Neural progenitor cell (in vitro differentiated cells): ENCODE data around the gene SAMD11. TPM values are rescaled to one million over a fixed set of nuclear protein-coding genes. Genes with fewer than 3 reads are reported as not detected.

Experiments used
- DNase-seq: peaks from one replicate; pipeline ENCODE4 v3.0.0-alpha.2; 2016; ENCODE audit warnings: low spot score
- H2AFZ ChIP-seq: fragments of 200-600 bp; sonication (generic); replicated peaks from 2 replicates; pipeline ENCODE4 v1.6.1; 2016; ENCODE audit warnings: antibody characterized with exemption
- H3F3A ChIP-seq: fragments of 200-600 bp; sonication (generic); 2 replicates; pipeline ENCODE4 v1.6.1; 2016; ENCODE audit warnings: antibody characterized with exemption, low read depth
- H3K27ac ChIP-seq: fragments of 200-600 bp; sonication (generic); 2 replicates; pipeline ENCODE4 v1.5.1; 2016; ENCODE audit warnings: mild to moderate bottlenecking
- H3K27me3 ChIP-seq: fragments of 200-600 bp; sonication (generic); 2 replicates; pipeline ENCODE4 v1.6.1; 2016; ENCODE audit warnings: mild to moderate bottlenecking, moderate library complexity
- H3K36me3 ChIP-seq: fragments of 200-600 bp; sonication (generic); 2 replicates; pipeline ENCODE4 v1.5.1; 2016
- H3K4me1 ChIP-seq: fragments of 200-600 bp; sonication (generic); 2 replicates; pipeline ENCODE4 v1.6.1; 2016; ENCODE audit warnings: mixed run types
- H3K4me2 ChIP-seq: fragments of 200-600 bp; sonication (generic); 2 replicates; pipeline ENCODE4 v1.6.1; 2016
- H3K4me3 ChIP-seq: fragments of 200-600 bp; sonication (generic); 2 replicates; pipeline ENCODE4 v1.5.1; 2016
- H3K79me2 ChIP-seq: fragments of 200-600 bp; sonication (generic); 2 replicates; pipeline ENCODE4 v1.6.1; 2016; ENCODE audit warnings: low read depth
- H3K9ac ChIP-seq: fragments of 200-600 bp; sonication (generic); 2 replicates; pipeline ENCODE4 v1.6.1; 2016
- H3K9me3 ChIP-seq: fragments of 200-600 bp; sonication (generic); 2 replicates; pipeline ENCODE4 v1.5.1; 2016; ENCODE audit warnings: low read depth
- H4K20me1 ChIP-seq: fragments of 200-600 bp; sonication (generic); 2 replicates; pipeline ENCODE4 v1.6.1; 2016; ENCODE audit warnings: low read depth
- H3K27ac Mint-ChIP-seq: 3 replicates; pipeline ENCODE4 v1.8.0; 2021; ENCODE audit warnings: mixed read lengths
- H3K27me3 Mint-ChIP-seq: 2 replicates; pipeline ENCODE4 v1.8.0; 2022; ENCODE audit warnings: low read depth, mild to moderate bottlenecking, inconsistent platforms, moderate library complexity, mixed read lengths; ENCODE audit not compliant: insufficient read depth
- H3K36me3 Mint-ChIP-seq: 3 replicates; pipeline ENCODE4 v1.8.0; 2021; ENCODE audit warnings: mixed read lengths
- H3K4me1 Mint-ChIP-seq: 3 replicates; pipeline ENCODE4 v1.8.0; 2021; ENCODE audit warnings: mixed read lengths
- H3K4me3 Mint-ChIP-seq: 3 replicates; pipeline ENCODE4 v1.8.0; 2021; ENCODE audit warnings: mild to moderate bottlenecking, moderate library complexity, mixed read lengths
- H3K9me3 Mint-ChIP-seq: 3 replicates; pipeline ENCODE4 v1.8.0; 2020; ENCODE audit warnings: mixed read lengths
- CTCF ChIP-seq: fragments of 200-600 bp; sonication (generic); IDR thresholded peaks from 2 replicates; pipeline ENCODE4 v1.5.1; 2017; ENCODE audit warnings: antibody characterized with exemption, mild to moderate bottlenecking
- EZH2 ChIP-seq: fragments of 200-600 bp; sonication (generic); IDR thresholded peaks from 2 replicates; pipeline ENCODE4 v1.6.1; 2017; ENCODE audit warnings: antibody characterized with exemption, mild to moderate bottlenecking, moderate library complexity
- EZH2phosphoT487 ChIP-seq: fragments of 200-600 bp; sonication (generic); IDR thresholded peaks from 2 replicates; pipeline ENCODE4 v1.6.1; 2017; ENCODE audit warnings: antibody characterized with exemption
- total RNA-seq: library from RNA; depleted of rRNA; stranded (reverse); fragments of >200 nt; gene quantifications from 2 replicates; pipeline ENCODE4 v1.2.3, GENCODE V29; 2015; ENCODE audit warnings: low replicate concordance

The SAMD11 gene
- total RNA-seq, 1 donor from 2014 or later, result not detected

- H3K4me2 ChIP-seq, result no peak overlapping the region
Measured at GRCh38 chr1:938711-939489, 15.2 kb downstream of the SAMD11 start.

GRCh38 chr1:939511-940106 lies 15.9 kb downstream of the SAMD11 start:
- H4K20me1 ChIP-seq, result peaks cover 94% of the 10 kb centered on the region
- Mint-ChIP-seq H3K4me3 (peak overlapping the region; percentile 60), H3K36me3 (no peaks in the 10 kb centered on the region), H3K4me1 (peaks cover 40% of the 10 kb centered on the region), H3K9me3 (peaks cover 2% of the 10 kb centered on the region), H3K27me3 (peaks cover 41% of the 10 kb centered on the region), H3K27ac (no peak overlapping the region)
- H3K27me3 ChIP-seq, result peaks cover 100% of the 10 kb centered on the region
- no peaks in the 10 kb centered on the region for H3K9me3 ChIP-seq
- H3K4me3 ChIP-seq, result peak overlapping the region; percentile 35
- H2AFZ ChIP-seq, result no peak overlapping the region
- DNase-seq, result no peak
- peaks cover 31% of the 10 kb centered on the region for H3K4me1 ChIP-seq
- H3K79me2 ChIP-seq, result no peaks in the 10 kb centered on the region
- H3F3A ChIP-seq, result peaks cover 33% of the 10 kb centered on the region
- H3K36me3 ChIP-seq, result no peaks in the 10 kb centered on the region
- TF ChIP-seq EZH2phosphoT487, result no peak
- TF ChIP-seq EZH2, result no peak
- no peak for TF ChIP-seq CTCF
- H3K27ac ChIP-seq, result no peak overlapping the region
- H3K4me2 ChIP-seq, result peak overlapping the region; percentile 87
- H3K9ac ChIP-seq, result no peak overlapping the region

More at GRCh38 chr1:938711-939489, 15.2 kb downstream of the SAMD11 start:
- Mint-ChIP-seq H3K27me3 (peaks cover 38% of the 10 kb centered on the region), H3K36me3 (no peaks in the 10 kb centered on the region), H3K9me3 (peaks cover 2% of the 10 kb centered on the region), H3K4me3 (peak overlapping the region; percentile 60), H3K27ac (no peak overlapping the region), H3K4me1 (peaks cover 33% of the 10 kb centered on the region)
- Histone ChIP-seq H3K4me3 (no peak overlapping the region), H3K27me3 (peaks cover 93% of the 10 kb centered on the region), H3F3A (peaks cover 33% of the 10 kb centered on the region), H2AFZ (no peak overlapping the region), H3K79me2 (no peaks in the 10 kb centered on the region), H3K27ac (no peak overlapping the region), H3K4me1 (peaks cover 31% of the 10 kb centered on the region), H3K9me3 (no peaks in the 10 kb centered on the region), H3K36me3 (no peaks in the 10 kb centered on the region), H4K20me1 (peaks cover 86% of the 10 kb centered on the region), H3K9ac (no peak overlapping the region)
- no peak for TF ChIP-seq EZH2phosphoT487
- TF ChIP-seq EZH2, result no peak
- peak; percentile 35 for TF ChIP-seq CTCF
- peak; percentile 72 for DNase-seq

GRCh38 chr1:940107-941014 lies 16.6 kb downstream of the SAMD11 start:
- H3K27me3 Mint-ChIP-seq, result peaks cover 37% of the 10 kb centered on the region
- peak overlapping the region; percentile 87 for H3K4me2 ChIP-seq
- peaks cover 2% of the 10 kb centered on the region for H3K9me3 Mint-ChIP-seq
- peaks cover 93% of the 10 kb centered on the region for H3K27me3 ChIP-seq
- H2AFZ ChIP-seq, result no peak overlapping the region
- H3K4me3 ChIP-seq, result peak overlapping the region; percentile 35
- H3K9me3 ChIP-seq, result no peaks in the 10 kb centered on the region
- H3K4me1 Mint-ChIP-seq, result peaks cover 41% of the 10 kb centered on the region
- no peaks in the 10 kb centered on the region for H3K79me2 ChIP-seq
- H3K27ac Mint-ChIP-seq, result no peak overlapping the region
- peaks cover 95% of the 10 kb centered on the region for H4K20me1 ChIP-seq
- H3K4me3 Mint-ChIP-seq, result peak overlapping the region; percentile 67
- H3K36me3 ChIP-seq, result no peaks in the 10 kb centered on the region
- H3K27ac ChIP-seq, result no peak overlapping the region
- peaks cover 26% of the 10 kb centered on the region for H3K4me1 ChIP-seq
- peaks cover 4% of the 10 kb centered on the region for H3K36me3 Mint-ChIP-seq
- TF ChIP-seq EZH2 (peak; percentile 81), EZH2phosphoT487 (no peak)
- no peak overlapping the region for H3K9ac ChIP-seq
- H3F3A ChIP-seq, result peaks cover 33% of the 10 kb centered on the region
- DNase-seq, result peak; percentile 77
